Measurements from ENCODE around the gene PHACTR1. TPM values are rescaled to one million over a fixed set of nuclear protein-coding genes. Genes with fewer than 3 reads are reported as not detected.

Gene PHACTR1
- total RNA-seq, 1 donor = 0.43 TPM

DNA sequence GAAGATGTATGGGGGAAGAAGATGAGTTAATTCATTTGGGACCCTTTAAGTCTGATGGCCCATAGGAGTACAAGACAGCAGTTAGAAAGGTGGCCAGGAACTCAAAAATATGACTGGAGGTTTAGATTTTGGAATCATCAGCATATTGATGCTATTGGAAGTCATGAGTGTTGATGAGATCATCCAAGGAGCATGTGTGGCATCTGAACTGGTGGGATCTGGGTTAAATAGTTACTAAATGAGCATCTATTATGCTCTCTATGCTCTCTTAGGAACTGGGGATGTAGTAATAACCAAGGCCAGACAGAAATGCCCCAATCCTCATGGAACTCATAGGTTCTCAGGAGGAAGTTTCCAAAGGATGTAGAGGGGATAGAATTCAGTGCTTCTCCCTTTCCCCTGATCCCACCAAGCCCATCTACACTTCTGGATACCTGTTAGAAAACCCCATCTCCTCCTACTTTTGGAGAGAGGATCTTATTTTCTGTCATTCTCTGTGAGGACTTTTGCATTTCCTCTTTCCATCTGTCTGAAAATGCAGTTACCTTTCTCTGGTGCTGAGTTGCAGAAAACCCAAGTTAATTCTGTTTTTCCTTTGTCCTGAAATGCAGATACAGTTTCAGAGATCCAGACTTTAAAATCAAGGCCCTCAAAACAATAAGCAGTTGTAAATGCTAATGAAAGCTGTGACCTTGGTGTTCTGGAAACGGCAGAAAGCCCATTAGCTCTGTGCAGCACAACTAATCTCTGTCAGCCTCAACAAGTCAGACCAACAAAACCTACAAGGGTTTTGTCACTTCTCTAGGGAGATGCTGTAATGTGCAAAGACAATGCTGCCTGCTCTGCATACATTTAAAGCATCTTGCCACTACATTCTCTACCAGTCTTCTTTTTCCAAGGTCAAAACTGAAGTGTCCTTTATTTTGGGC lies 546.0 kb downstream of the PHACTR1 start:
- TF ChIP-seq, protein P1, sequence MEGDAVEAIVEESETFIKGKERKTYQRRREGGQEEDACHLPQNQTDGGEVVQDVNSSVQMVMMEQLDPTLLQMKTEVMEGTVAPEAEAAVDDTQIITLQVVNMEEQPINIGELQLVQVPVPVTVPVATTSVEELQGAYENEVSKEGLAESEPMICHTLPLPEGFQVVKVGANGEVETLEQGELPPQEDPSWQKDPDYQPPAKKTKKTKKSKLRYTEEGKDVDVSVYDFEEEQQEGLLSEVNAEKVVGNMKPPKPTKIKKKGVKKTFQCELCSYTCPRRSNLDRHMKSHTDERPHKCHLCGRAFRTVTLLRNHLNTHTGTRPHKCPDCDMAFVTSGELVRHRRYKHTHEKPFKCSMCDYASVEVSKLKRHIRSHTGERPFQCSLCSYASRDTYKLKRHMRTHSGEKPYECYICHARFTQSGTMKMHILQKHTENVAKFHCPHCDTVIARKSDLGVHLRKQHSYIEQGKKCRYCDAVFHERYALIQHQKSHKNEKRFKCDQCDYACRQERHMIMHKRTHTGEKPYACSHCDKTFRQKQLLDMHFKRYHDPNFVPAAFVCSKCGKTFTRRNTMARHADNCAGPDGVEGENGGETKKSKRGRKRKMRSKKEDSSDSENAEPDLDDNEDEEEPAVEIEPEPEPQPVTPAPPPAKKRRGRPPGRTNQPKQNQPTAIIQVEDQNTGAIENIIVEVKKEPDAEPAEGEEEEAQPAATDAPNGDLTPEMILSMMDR (IDR thresholded peaks at IDR 0.05; ENCODE audit: insufficient read depth, low read depth, low read length) = no peak
- no peak overlapping the region for H3K4me3 ChIP-seq (ENCODE audit: low read depth, low read length)
- DNase-seq (ENCODE audit: low read depth) = no peak

GRCh38 chr6:13263669-13264068 lies 547.1 kb downstream of the PHACTR1 start:
- TF ChIP-seq, protein P1 (IDR thresholded peaks at IDR 0.05; ENCODE audit: insufficient read depth, low read depth, low read length) = no peak
- DNase-seq (ENCODE audit: low read depth) = no peak
- H3K4me3 ChIP-seq (ENCODE audit: low read depth, low read length) = no peak overlapping the region

DNA sequence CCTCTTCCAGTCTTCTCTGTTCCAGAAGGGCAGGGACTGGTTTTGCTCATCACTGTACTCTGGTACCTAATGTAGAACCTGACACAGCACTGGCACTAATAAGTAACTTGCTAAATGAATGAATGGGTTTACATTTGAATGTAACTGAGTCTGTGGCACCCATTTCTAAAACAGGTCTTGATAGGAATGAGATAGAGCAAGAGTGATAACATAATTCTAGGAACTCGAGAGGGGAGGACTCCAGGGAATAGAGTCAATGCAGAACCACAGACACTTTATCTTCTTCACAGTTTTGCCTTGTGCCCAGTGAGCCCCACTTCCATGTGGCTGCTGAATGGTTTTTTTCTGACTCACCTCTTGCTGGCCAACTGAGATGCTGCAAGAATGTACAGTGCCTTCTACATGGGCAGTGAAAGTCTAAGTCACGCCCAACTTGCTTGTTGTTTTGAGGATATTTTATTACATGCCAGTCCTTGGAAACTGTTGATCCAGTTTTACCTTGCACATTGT lies 550.6 kb downstream of the PHACTR1 start:
- no peak for DNase-seq (ENCODE audit: low read depth)

GRCh38 chr6:13268913-13269518 lies 552.4 kb downstream of the PHACTR1 start:
- DNase-seq (ENCODE audit: low read depth) = peak; percentile 81
- TF ChIP-seq, protein P1 (IDR thresholded peaks at IDR 0.05; ENCODE audit: insufficient read depth, low read depth, low read length) = no peak
- no peak overlapping the region for H3K4me3 ChIP-seq (ENCODE audit: low read depth, low read length)

More for the DNA sequence above, 550.6 kb downstream of the PHACTR1 start:
- H3K4me3 ChIP-seq (ENCODE audit: low read depth, low read length) = no peak overlapping the region
- TF ChIP-seq, protein P1 (IDR thresholded peaks at IDR 0.05; ENCODE audit: insufficient read depth, low read depth, low read length) = no peak

GRCh38 chr6:13272131-13273046 lies 555.8 kb downstream of the PHACTR1 start:
- TF ChIP-seq, protein P1 (IDR thresholded peaks at IDR 0.05; ENCODE audit: insufficient read depth, low read depth, low read length) = no peak
- no peak for DNase-seq (ENCODE audit: low read depth)
- no peak overlapping the region for H3K4me3 ChIP-seq (ENCODE audit: low read depth, low read length)
